Endothelial cell (in vitro differentiated cells): ENCODE results near the gene WASHC4. TPM values are rescaled to one million over a fixed set of nuclear protein-coding genes. Genes with fewer than 3 reads are reported as not detected.
A peak's percentile ranks its signal among the peaks of the same experiment; 100 is the strongest.

Source experiments
- DNase-seq: peaks from one replicate; pipeline ENCODE4 v3.0.0; 2021; ENCODE audit warnings: low spot score
- H3K27ac Mint-ChIP-seq: one replicate; pipeline ENCODE4 v1.8.0; 2021; ENCODE audit warnings: mixed read lengths, inconsistent platforms; ENCODE audit not compliant: unreplicated experiment
- H3K27me3 Mint-ChIP-seq: one replicate; pipeline ENCODE4 v1.8.0; 2021; ENCODE audit warnings: mild to moderate bottlenecking, moderate library complexity, mixed read lengths, inconsistent platforms; ENCODE audit not compliant: unreplicated experiment
- H3K36me3 Mint-ChIP-seq: one replicate; pipeline ENCODE4 v1.8.0; 2021; ENCODE audit warnings: mild to moderate bottlenecking, low read depth, mixed read lengths, inconsistent platforms; ENCODE audit not compliant: unreplicated experiment
- H3K4me1 Mint-ChIP-seq: one replicate; pipeline ENCODE4 v1.8.0; 2021; ENCODE audit warnings: mild to moderate bottlenecking, mixed read lengths, inconsistent platforms; ENCODE audit not compliant: unreplicated experiment
- H3K4me3 Mint-ChIP-seq: one replicate; pipeline ENCODE4 v1.8.0; 2021; ENCODE audit warnings: mild to moderate bottlenecking, mixed read lengths, inconsistent platforms; ENCODE audit not compliant: unreplicated experiment
- H3K9me3 Mint-ChIP-seq: one replicate; pipeline ENCODE4 v1.8.0; 2021; ENCODE audit warnings: mixed read lengths, inconsistent platforms; ENCODE audit not compliant: unreplicated experiment
- total RNA-seq: library from RNA; stranded (reverse); fragmentation: NEBNext Ultra II Directional; extraction: Animal tissue kit (Norgen Biotek cat#: 25700); gene quantifications from one replicate; pipeline ENCODE4 v1.2.1, GENCODE V29; 2021; ENCODE audit not compliant: unreplicated experiment
- TF ChIP-seq, protein P1 (sequence below): fragments of 200-600 bp; sonication (generic); IDR thresholded peaks from one replicate; pipeline ENCODE4 v1.5.0; 2021; ENCODE audit warnings: antibody characterized with exemption; ENCODE audit not compliant: unreplicated experiment

WASHC4 gene
- total RNA-seq, 1 donor from 2014 or later, result 90.8 TPM

- peaks cover 16% of the 10 kb centered on the region for H3K4me1 Mint-ChIP-seq
- no peak overlapping the region for H3K4me3 Mint-ChIP-seq
- DNase-seq, result no peak
- H3K36me3 Mint-ChIP-seq, result peaks cover 39% of the 10 kb centered on the region
- H3K27me3 Mint-ChIP-seq, result peaks cover 19% of the 10 kb centered on the region
- H3K9me3 Mint-ChIP-seq, result no peaks in the 10 kb centered on the region
- TF ChIP-seq, protein P1, sequence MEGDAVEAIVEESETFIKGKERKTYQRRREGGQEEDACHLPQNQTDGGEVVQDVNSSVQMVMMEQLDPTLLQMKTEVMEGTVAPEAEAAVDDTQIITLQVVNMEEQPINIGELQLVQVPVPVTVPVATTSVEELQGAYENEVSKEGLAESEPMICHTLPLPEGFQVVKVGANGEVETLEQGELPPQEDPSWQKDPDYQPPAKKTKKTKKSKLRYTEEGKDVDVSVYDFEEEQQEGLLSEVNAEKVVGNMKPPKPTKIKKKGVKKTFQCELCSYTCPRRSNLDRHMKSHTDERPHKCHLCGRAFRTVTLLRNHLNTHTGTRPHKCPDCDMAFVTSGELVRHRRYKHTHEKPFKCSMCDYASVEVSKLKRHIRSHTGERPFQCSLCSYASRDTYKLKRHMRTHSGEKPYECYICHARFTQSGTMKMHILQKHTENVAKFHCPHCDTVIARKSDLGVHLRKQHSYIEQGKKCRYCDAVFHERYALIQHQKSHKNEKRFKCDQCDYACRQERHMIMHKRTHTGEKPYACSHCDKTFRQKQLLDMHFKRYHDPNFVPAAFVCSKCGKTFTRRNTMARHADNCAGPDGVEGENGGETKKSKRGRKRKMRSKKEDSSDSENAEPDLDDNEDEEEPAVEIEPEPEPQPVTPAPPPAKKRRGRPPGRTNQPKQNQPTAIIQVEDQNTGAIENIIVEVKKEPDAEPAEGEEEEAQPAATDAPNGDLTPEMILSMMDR, result no peak
- H3K27ac Mint-ChIP-seq, result no peak overlapping the region
Measured at GRCh38 chr12:105196090-105196489, 88.6 kb downstream of the WASHC4 start.

GRCh38 chr12:105198961-105199360 is 91.4 kb downstream of the WASHC4 start:
- H3K27ac Mint-ChIP-seq, result no peak overlapping the region
- TF ChIP-seq, protein P1, result no peak
- no peaks in the 10 kb centered on the region for H3K9me3 Mint-ChIP-seq
- no peak overlapping the region for H3K4me3 Mint-ChIP-seq
- H3K36me3 Mint-ChIP-seq, result peaks cover 24% of the 10 kb centered on the region
- no peak for DNase-seq
- peaks cover 18% of the 10 kb centered on the region for H3K27me3 Mint-ChIP-seq
- H3K4me1 Mint-ChIP-seq, result peaks cover 25% of the 10 kb centered on the region

GRCh38 chr12:105200385-105200784 is 92.9 kb downstream of the WASHC4 start:
- Mint-ChIP-seq H3K27ac (peak overlapping the region; percentile 52), H3K27me3 (peaks cover 18% of the 10 kb centered on the region), H3K4me3 (no peak overlapping the region), H3K9me3 (no peaks in the 10 kb centered on the region), H3K36me3 (peaks cover 32% of the 10 kb centered on the region), H3K4me1 (peaks cover 25% of the 10 kb centered on the region)
- TF ChIP-seq, protein P1, result no peak
- DNase-seq, result no peak

DNA sequence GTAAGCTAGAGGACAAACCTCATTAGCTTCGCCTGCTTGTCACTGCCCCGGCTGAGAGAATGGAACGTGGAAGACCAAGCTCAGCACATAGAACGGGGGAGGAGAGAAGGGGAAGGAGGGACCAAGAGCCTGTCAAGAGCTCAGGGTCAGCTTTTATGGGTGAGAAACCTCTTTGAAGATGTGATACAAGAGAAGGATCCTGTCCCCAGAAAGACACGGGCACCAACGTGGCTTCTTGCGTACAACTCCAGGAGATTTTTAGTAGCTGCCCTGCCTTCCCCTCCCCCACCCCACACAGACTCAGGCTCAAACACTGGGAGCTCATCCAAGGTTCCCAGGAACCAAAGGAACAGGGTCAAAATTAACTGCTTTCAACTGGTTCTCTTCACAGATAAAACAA is 93.8 kb downstream of the WASHC4 start:
- Mint-ChIP-seq H3K9me3 (no peaks in the 10 kb centered on the region), H3K4me1 (peaks cover 25% of the 10 kb centered on the region), H3K4me3 (no peak overlapping the region), H3K36me3 (peaks cover 38% of the 10 kb centered on the region), H3K27me3 (peaks cover 17% of the 10 kb centered on the region), H3K27ac (peak overlapping the region; percentile 48)
- DNase-seq, result no peak
- TF ChIP-seq, protein P1, result no peak

GRCh38 chr12:105202202-105202601 is 94.7 kb downstream of the WASHC4 start:
- TF ChIP-seq, protein P1, result no peak
- Mint-ChIP-seq H3K4me1 (peaks cover 25% of the 10 kb centered on the region), H3K27me3 (peaks cover 17% of the 10 kb centered on the region), H3K36me3 (peaks cover 47% of the 10 kb centered on the region), H3K4me3 (no peak overlapping the region), H3K27ac (no peak overlapping the region), H3K9me3 (no peaks in the 10 kb centered on the region)
- no peak for DNase-seq
